HG02970 (cell line): ENCODE results near the gene PRRG1.
"Not testable (repeated sequence)": the region's sequence is repeated elsewhere in the genome, so short reads cannot be mapped to it uniquely, and the experiment has no call there.

ENCODE experiments used
- ATAC-seq: cut with Tn5 transposase; IDR thresholded peaks from one replicate; pipeline ENCODE4 v1.9.1; 2021; ENCODE audit warnings: mild to moderate bottlenecking, moderate library complexity, moderate number of reproducible peaks; ENCODE audit not compliant: unreplicated experiment, low FRiP score

PRRG1 gene

DNA sequence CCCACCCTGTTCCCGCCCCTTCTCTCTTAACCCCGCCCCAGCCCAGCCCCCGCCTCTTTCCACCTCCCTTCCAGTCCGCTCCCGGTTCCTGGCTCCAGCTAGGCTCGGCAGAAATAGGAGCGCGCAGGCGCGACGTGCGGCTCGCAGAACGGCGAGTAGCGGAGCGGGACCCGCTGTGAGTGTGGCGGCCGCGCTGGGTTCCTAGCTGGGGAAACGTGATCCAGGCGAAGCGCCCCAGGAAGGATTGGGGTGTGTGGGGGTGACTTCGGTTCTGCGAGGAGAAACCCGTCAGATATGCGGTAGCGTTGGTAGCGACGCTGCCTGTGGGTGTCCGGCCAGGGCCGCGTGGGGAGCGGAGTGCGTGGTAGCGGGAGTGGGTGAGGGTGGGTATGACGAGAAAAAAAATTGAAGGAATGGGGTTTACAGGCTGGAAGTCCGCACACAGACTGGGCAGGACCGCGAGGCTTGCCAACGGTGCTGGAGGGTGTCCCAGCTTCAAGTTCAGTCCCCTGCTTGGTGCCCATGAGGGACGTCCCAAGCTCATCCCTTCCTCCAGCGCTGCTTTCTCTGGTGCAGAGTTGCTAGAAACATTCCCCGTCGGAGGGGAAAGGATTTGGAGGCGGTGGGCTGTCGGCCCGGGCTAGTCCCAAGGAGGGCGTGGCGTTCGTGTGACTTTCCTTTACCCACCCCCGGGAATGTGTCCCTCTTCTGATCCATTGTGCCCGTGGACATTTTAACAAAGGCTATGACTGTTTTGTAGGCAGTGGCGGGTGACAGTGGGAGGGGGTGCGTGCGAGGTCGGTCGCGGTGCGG is at the start of gene PRRG1:
Gene PRRG1, plus strand, starts transcription at position 144 of the 813 bp plus-strand sequence. CDS start 56,886 bp downstream, outside the sequence.
- no peak for ATAC-seq

DNA sequence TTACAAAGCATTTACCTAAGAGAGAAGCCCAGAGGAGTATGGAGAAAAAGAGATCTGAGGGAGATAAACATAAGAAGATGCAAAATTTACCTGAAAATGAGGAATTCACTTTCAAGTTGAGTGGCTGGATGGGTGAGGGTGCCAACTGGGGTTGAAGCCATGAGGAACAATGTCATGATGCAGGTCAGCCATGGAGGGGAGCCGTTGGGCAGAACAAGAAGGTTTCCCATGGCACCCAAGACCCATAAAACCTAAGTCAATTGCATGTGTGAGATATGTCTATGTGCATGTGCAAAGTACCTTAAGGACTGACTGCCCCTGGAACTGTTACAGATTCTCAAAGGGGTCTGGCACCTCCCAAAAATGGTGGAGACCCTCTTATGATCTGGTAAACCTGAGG is 46.6 kb upstream of the PRRG1 start:
- no peak for ATAC-seq

DNA sequence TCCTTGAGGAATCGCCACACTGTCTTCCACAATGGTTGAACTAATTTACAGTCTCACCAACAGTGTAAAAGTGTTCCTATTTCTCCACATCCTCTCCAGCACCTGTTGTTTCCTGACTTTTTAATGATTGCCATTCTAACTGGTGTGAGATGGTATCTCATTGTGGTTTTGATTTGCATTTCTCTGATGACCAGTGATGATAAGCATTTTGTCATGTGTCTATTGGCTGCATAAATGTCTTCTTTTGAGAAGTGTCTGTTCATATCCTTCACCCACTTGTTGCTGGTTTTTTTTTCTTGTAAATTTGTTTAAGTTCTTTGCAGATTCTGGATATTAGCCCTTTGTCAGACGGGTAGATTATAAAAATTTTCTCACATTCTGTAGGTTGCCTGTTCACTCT is 43.9 kb upstream of the PRRG1 start:
- ATAC-seq, result not testable (repeated sequence)

DNA sequence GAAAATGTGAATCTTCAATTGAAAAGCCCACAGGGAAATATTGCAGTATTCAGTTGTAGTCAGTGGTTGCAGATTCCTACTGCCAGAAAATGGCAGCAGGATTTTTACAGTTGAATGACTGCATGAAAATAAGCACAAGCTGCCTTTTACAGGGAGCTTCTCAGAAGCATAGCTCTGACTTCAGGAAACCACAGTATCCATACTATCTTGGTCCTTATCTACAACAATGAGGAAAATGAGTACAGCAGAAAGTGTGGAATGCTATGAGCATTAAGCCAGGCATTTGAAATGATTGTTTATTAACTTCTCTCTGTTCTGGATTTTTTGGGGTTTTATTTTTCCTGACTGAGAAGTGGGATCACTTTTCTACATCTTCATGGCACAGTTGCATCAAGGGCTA is 34.6 kb upstream of the PRRG1 start:
- no peak for ATAC-seq

DNA sequence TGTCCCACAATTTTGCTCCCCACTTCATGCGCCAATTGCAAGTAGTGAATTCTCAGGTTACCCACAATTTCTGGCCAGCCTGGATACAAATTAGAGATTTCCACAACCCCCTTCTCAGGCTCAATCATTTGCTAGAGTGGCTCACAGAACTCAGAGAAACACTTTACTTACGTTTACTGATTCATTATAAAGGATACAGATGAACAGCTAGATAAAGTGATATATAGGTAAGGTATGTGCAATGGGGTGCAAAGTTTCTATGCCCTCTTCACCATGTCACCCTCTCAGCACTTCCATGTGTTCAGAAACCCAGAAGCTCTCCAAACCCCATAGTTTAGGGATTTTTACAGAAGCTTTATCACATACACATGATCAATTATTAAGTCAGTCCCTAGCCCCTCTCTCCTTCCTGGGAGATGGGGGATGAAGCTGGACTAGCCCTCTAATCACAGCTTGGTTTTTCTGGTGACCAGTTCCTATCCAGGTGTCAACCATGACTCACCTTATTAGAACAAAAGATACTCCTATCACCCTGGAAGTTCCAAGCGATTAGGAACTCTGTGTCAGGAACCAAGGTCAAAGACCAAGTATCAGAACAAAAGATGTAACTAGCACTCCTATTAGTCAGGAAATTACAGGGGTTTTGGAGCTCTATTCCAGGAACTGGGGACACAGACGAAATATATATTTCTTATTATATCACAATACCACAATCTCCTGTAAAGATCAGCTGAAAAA is 33.5 kb upstream of the PRRG1 start:
- ATAC-seq, result no peak

DNA sequence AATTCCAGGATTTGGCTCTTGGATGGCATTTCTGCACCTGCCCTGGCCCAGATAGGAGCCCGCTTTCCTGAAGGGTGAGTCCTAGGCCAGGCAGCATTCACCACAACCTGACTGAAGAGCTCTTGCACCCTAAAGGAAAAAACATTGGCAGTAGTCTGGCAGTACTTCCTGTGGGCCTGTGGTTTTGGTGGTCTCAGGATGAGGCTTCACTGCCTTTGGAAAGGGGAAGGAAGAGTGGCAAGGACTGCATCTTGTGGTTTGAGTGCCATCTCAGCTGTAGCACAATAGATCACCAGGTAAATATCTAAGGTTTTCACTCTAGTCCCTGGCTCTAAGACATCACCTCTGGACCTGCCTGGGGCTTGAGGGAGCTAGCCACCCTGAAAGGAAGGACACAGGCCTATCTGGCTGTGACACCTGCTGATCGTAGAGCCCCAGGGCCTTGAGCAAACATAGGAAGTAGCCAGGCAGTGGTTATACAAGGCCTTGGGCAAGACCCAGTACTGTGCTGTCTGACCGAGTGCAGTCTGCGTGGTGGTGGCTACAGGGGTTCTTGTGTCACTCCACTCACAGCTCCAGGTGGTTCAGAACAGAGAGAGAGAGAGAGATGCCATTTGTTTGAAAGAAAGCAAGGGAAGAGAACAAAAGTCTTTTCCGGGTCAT is 28.5 kb upstream of the PRRG1 start:
- ATAC-seq, result no peak

DNA sequence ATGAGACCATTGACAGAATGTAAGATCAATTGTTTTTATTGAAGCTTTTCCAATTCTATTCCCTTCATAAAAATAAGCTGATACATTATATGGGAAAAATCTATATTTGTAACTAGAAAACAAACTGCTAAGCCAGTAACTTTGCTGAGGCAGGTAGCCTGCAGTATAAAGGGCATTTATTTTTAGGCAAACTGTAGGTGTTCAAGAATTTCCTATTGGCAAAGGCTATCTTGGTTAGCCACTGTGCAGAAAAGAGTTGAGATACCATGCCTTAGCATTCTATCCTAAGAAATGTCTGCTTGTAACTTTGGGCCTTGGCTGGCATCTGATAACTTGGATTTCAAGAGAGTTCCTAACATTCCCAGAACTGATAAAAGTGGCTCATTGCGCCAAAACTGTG is 18.5 kb upstream of the PRRG1 start:
- ATAC-seq, result no peak

DNA sequence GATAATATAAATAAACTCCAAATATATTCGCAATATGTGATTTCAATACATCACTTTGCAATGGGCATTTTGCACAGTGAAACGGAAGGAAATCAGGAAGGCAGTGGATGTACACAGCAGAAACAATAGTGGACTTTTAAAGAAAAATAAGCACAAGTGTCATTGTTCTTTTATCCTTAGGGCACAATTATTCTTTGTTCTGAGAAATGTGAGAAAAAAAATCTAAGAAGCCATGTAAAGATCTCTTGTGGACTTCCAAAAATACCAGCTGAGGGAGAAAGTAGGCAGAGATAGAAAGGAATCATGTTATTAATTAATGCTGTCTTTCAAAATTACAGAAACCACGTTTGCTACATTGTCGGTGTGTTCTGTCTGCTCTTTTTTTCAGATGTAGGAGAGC is 17.6 kb upstream of the PRRG1 start:
- no peak for ATAC-seq

DNA sequence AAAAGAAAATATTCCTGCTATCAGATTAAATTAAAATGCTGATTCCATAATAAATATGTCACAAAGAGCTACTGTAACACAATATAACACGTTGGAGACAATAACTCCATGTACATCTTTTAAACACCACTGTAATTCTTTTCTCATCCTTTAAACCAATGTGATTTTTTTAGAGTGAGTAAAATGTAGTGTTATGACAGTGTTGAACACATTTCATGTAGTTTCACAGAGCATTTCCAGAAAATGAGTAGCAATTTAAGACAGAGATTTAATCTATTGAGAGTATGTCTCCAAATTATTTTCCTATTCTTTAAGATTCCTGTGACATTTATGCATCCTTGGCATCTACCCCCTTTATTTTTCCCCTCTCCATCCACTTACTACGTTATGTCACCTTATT is 17.1 kb upstream of the PRRG1 start:
- no peak for ATAC-seq

DNA sequence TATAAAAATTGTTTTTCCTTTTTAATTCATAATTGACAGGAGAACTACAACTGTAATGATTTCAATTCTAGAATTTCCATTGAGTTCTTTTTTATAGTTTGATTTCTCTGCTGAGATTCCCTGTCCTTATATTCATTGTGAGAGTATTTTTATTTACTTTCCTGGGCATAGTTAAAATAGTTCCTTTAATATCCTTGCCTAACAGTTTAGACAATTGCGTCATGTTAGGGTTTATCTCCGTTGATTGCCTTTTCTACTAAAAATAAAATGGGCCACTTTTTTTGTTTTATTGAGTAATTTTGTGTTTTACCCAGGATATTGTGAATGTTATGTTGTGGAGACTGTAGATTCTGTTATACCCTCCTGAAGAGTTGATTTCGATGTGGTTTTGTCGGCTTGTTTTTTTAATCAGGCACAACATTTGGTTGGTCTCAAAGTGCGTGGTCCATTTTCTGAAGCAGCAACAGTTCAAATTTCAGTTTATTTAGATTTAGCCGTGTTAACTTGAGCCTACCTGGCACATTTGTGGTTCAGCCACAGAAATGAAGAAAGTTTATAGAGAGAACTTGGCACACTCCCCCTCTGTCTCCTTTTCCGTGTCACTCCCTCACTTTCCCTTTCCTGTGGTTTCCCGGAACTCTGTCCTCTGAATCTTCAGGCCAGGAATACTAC is 16.0 kb upstream of the PRRG1 start:
- ATAC-seq, result no peak

DNA sequence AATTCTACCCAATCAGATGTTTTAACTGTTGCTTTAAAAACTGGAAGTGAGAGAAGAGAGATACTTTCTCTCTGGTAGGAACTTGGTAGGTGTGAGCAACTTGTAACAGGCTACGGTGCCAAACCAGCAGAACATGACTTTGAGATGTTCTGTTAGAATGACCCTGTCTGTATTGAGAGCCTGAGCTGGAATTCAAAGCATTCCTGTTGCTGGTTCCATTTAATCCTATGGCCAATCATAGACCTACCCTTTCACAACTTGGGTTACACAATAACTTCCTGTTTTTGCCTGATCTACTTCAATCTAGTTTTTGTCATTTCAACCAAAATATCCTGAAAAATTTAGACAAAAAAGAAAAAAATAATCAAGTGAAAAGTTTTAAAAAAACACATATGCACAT is 1.7 kb upstream of the PRRG1 start:
- ATAC-seq, result no peak

DNA sequence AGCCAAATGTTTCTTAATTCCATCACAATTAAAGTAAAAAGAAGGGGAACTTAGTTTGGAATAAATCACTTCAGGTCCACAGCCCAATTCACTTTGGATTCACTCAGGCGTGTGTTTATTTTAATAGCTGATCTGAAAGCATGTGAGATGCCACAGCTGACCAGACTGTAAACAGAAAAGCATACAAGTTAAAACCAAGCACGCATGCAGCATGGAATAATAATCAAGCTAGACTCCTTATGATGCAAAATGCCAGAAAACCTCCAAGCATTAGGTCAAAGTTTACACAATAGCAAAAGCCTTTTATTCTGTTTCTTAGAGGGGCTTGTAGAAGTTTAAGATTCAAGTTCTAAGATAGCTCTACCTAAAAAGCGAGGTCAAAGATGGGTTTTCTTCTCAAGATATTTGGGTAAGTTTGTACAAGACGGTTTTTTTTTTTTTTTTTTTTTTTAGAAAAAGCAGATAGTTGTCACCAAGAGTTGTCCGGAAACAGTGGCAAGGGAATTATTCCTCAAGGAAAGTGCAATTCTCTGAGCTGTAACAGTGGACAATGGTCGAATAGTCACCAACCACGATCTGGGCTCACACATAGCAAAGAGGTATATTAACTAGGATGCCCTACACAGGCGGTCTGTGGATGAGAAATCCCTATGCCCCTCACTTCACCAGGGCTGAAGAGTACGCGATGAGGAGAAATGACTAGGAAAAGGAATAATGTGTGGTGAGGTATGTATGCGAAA is 763 bp upstream of the PRRG1 start:
- no peak for ATAC-seq

DNA sequence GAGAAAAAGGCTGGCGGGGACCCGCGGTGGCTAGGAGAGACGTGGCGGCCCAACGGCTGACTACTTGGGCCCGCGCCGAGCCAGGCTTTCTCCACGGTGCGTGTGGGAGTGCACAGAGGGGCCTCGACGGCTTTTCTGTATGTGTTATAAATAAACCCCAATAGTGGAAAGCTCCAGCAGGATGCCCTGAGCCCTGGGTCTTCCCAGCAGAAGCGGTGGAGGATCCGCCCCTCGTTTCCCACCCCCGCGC is 268 bp upstream of the PRRG1 start:
- no peak for ATAC-seq

DNA sequence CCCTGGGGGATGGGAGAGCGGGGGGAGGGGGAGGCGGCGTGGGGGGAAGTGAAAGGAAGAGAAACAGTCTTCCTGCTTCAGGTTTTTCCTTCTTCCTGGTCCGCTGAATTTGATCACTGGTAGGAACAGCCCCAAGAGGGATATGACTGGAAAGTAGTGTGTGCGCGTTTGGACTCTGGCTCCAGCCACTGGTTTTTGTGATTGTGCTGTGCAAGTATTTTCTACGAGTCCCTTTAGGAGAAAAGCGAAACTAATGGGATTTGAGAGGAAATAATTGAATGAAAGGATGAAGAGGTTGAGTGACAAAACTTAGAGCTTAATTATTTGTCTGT is 836 bp downstream of the PRRG1 start:
- no peak for ATAC-seq

DNA sequence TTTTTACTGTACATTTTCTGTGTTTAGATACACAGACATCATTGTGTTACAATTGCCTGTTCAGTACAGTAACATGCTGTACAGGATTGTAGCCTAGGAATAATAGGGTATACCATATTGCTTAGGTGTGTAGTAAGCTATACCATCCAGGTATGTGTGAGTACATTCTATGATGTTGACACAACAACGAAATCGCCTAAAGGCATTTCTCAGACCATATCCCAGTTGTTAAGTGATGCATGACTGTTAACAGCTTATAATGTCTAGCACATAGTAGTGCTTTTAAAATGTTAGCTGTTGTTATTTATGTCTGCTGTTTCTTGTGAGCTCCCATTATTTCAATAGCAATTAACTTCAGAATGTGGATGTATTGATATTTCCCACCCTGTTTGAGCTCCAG is 4.5 kb downstream of the PRRG1 start:
- no peak for ATAC-seq

DNA sequence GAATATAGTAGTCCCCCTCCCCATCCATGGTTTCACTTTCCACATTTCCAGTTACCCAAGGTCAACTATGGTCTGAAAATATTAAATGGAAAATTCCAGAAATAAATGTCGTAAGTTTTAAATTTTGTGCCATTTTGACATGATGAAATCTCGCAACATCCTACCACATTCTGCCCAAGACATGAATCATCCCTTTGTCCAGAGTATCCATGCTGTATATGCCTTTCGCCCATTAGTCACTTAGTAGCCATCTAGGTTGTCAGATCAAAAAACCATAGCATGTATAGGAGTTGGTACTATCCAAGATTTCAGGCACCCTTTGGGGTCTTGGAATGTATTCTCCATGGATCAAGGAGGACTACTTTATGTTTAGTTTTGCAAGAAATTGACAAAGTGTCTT is 8.3 kb downstream of the PRRG1 start:
- no peak for ATAC-seq

DNA sequence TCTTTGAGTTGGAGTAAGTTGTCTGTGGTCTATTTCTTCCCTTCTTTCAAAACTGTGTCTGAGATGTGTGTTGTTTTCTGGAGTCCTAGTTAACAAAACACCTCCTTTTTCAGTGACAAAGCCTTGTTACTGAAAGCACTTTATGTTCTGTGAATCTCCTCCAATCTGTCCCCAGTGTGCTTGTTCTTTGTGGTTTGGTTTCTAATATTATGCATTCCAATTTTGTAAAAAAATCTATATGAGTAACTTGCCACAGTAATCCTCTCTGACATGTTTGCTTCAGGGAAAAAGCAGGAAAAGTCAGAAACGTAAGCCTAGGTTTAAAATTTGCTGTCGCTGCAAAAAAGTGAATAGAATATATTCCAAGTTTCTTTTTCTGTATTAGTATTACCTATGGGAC is 12.4 kb downstream of the PRRG1 start:
- no peak for ATAC-seq

DNA sequence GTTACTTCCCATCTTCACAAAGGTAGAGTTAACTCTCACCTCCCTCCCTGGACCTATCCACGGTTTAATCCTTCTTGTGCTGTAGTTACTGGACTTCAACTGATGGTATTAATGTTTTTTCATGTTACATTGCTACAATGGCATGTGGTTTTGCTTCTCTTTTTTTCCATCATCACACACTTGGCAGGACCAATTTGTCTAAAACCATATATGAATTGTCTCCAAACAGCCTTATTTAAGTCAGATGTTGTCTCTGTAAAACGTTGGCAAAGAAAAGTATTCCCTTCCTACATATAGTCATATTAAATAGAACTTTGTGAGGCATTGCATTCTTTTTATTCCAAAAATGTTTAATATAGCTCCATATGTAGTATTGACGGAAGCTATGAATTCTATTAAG is 15.5 kb downstream of the PRRG1 start:
- ATAC-seq, result no peak

DNA sequence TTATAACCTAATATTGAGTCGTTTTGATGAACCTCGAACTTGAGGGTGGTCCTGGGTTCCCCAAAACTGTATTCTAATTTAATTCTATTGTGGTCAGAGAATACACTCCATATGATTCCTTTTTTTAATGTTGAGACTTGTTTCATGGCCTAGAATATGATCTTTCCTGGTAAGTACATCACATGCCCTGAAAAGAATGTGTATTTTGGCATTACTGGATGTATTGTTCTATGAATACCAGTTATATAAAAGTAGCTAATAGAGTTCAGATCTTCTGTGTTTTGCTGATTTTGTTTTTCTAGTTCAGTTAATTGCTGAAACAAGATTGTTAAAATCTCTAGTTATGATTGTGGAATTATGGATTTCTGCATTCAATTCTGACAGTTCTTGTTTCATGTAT is 18.8 kb downstream of the PRRG1 start:
- ATAC-seq, result no peak

DNA sequence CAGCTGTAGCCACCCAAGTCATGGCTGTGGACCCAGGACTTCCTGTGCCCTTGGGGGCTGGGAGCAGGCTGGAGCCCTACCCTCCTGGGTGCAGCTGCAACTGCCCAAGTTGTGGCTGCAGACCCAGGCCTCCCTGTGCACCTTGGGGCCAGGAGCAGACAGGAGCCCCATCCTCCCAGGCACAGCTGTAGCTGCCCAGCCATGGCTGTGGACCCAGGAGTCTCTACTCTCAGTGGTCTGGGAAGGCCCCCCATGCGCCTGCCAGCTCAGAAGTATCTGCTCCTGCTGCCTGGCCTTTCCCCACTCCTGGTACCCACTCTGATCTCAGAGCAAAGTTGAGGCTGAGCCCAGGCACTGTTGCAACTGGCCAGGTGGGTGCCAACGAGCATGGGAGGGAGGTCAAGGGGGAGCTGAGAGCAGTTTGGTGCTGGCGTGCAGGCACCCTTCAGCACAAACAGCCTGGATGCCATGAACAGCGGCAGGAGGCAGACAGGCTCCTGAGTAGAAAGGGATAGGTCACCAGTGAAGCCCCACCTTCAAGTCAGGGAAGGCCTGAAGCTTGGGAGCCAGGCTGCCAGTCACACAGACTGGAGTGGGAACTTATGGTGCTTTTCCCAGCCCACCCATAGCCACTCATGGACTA is 21.5 kb downstream of the PRRG1 start:
- ATAC-seq, result no peak
